Right lobe of liver (tissue), 4 donors: Measurements from ENCODE around the gene PHYH.

Source experiments
- CTCF ChIP-seq, 4 donors: fragments of 200-600 bp in 3 of 4; fragments of 450-650 bp in 1 of 4; IDR thresholded peaks; one replicate each; pipeline versions ENCODE4 v1.5.1 to v1.8.0; 2016 to 2022; ENCODE audit warnings: antibody characterized with exemption in 4 of 4, mild to moderate bottlenecking in 2 of 4
- POLR2A ChIP-seq: fragments of 450-650 bp; IDR thresholded peaks from one replicate; pipeline ENCODE4 v1.6.1; 2017; ENCODE audit warnings: antibody characterized with exemption, mild to moderate bottlenecking
- donor health status: DM: no; HTN: no; CAD: no.
- donor health status: DM: no; HTN: no; CAD: no.
- donor health status: DM: no; HTN: yes; CAD: no.

DNA sequence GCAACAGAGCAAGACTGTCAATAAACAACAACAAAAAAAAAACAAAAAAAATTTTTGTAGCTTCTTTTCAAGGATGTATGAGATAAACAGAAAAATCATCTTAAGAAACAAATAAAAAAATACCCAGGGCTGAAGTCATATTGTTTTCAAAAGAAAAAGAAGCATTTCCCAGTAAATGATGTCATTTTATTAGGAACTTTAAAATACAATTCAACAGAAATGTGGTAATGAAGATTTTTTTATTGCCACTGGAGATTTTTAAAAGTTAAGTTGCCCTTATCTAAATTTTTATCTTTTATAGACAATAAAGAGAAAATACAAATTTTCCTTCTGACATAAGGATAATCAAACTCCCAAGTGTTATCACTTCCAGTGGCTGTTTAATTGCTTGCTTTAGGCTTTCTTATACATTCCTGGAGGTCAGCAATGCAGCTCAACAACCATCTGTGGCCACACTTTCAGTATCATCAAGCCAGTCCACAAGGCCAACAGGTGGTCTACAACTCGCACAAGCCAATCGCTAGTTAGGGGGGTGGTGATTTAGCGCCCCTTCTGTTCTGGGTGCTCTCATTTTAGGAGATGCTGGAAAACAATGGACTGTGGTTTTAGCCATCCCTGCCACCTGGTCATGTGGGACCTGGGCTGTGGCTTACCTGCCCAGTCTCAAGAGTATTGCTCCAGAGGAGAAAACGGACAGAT lies 37.4 kb upstream of the PHYH start:
- TF ChIP-seq CTCF (IDR thresholded peaks at IDR 0.05) (no peak), POLR2A (no peak)
